HEK293 (cell line): Measurements from ENCODE around the gene DPM1.

ENCODE experiments used
- CTCF ChIA-PET: fragments of 350-600 bp; formaldehyde crosslinking; extraction: SDS; loops from one replicate; lab custom pipeline; 2021; ENCODE audit warnings: antibody characterized with exemption; lab: Yijun Ruan, JAX
- POLR2A ChIA-PET: fragments of 300-600 bp; formaldehyde crosslinking; extraction: SDS; loops from one replicate; lab custom pipeline; 2020; ENCODE audit warnings: antibody characterized with exemption, inconsistent platforms; lab: Yijun Ruan, JAX
- H3K27ac ChIP-seq: fragments of 200-500 bp; sonication (Bioruptor generic); 2 replicates; pipeline ENCODE4 v1.5.1; 2014; ENCODE audit warnings: low read depth, low read length, control low read depth, inconsistent platforms; ENCODE audit errors: extremely low read depth
- H3K36me3 ChIP-seq, 2 experiments: fragments of 200-500 bp in 1 of 2; sonication (Bioruptor generic) in 1 of 2; 1 replicate in 1 of 2; 2 replicates in 1 of 2; pipeline ENCODE4 v1.5.1; 2014 to 2017; ENCODE audit warnings: inconsistent platforms in 2 of 2, low read length in 2 of 2; ENCODE audit not compliant: control insufficient read depth in 2 of 2, insufficient read depth in 1 of 2
- H3K4me1 ChIP-seq: fragments of 200-500 bp; sonication (Bioruptor generic); 2 replicates; pipeline ENCODE4 v1.5.1; 2014; ENCODE audit warnings: mild to moderate bottlenecking, low read length, inconsistent platforms; ENCODE audit not compliant: control insufficient read depth, insufficient read depth
- H3K4me3 ChIP-seq: 2 replicates; pipeline ENCODE4 v1.5.1; 2011; ENCODE audit warnings: low read depth, mild to moderate bottlenecking, control low read depth, low read length, moderate library complexity
- H3K9me3 ChIP-seq: fragments of 200-500 bp; sonication (Bioruptor generic); 2 replicates; pipeline ENCODE4 v1.5.1; 2014; ENCODE audit warnings: low read depth, low read length, inconsistent platforms; ENCODE audit not compliant: control insufficient read depth, insufficient read depth
- CTCF ChIP-seq: fragments of 450-650 bp; formaldehyde crosslinking; IDR thresholded peaks from 2 replicates; pipeline ENCODE4 v1.5.1; 2016; ENCODE audit warnings: missing biosample characterization, missing genetic modification characterization
- HOXC10 ChIP-seq: sonication (generic); formaldehyde crosslinking; IDR thresholded peaks from 2 replicates; pipeline ENCODE4 v1.8.1; 2023; ENCODE audit warnings: mild to moderate bottlenecking, missing genetic modification reagents
- KLF16 ChIP-seq: fragments of 450-650 bp; formaldehyde crosslinking; IDR thresholded peaks from 2 replicates; pipeline ENCODE4 v1.5.1; 2017; ENCODE audit warnings: missing biosample characterization, missing genetic modification characterization
- KLF17 ChIP-seq: fragments of 450-650 bp; formaldehyde crosslinking; IDR thresholded peaks from 2 replicates; pipeline ENCODE4 v1.5.1; 2016; ENCODE audit warnings: missing biosample characterization, missing genetic modification characterization
- KLF9 ChIP-seq: fragments of 450-650 bp; formaldehyde crosslinking; IDR thresholded peaks from 2 replicates; pipeline ENCODE4 v1.5.1; 2016; ENCODE audit warnings: missing biosample characterization, missing genetic modification characterization, low read depth
- OSR2 ChIP-seq: fragments of 450-650 bp; formaldehyde crosslinking; IDR thresholded peaks from 2 replicates; pipeline ENCODE4 v1.5.1; 2016; ENCODE audit warnings: missing biosample characterization, missing genetic modification characterization
- SCRT1 ChIP-seq: fragments of 450-650 bp; formaldehyde crosslinking; IDR thresholded peaks from 2 replicates; pipeline ENCODE4 v1.5.1; 2016; ENCODE audit warnings: missing biosample characterization, missing genetic modification characterization, borderline replicate concordance
- SCRT2 ChIP-seq: fragments of 450-650 bp; formaldehyde crosslinking; IDR thresholded peaks from 2 replicates; pipeline ENCODE4 v1.5.1; 2016; ENCODE audit warnings: missing biosample characterization, missing genetic modification characterization
- SP3 ChIP-seq: fragments of 450-650 bp; formaldehyde crosslinking; IDR thresholded peaks from 2 replicates; pipeline ENCODE4 v1.5.1; 2016; ENCODE audit warnings: missing biosample characterization, missing genetic modification characterization
- YY2 ChIP-seq: fragments of 450-650 bp; formaldehyde crosslinking; IDR thresholded peaks from 2 replicates; pipeline ENCODE4 v1.5.1; 2016; ENCODE audit warnings: missing biosample characterization, missing genetic modification characterization
- ZBTB1 ChIP-seq: fragments of 450-650 bp; formaldehyde crosslinking; IDR thresholded peaks from 2 replicates; pipeline ENCODE4 v1.5.1; 2016; ENCODE audit warnings: missing biosample characterization, missing genetic modification characterization
- ZBTB44 ChIP-seq: fragments of 450-650 bp; IDR thresholded peaks from 2 replicates; pipeline ENCODE4 v1.5.1; 2018; ENCODE audit warnings: missing biosample characterization, mild to moderate bottlenecking, missing genetic modification characterization
- ZBTB6 ChIP-seq: fragments of 450-650 bp; formaldehyde crosslinking; IDR thresholded peaks from 2 replicates; pipeline ENCODE4 v1.5.1; 2017; ENCODE audit warnings: missing biosample characterization, missing genetic modification characterization
- ZNF398 ChIP-seq: fragments of 450-650 bp; formaldehyde crosslinking; IDR thresholded peaks from 2 replicates; pipeline ENCODE4 v1.5.1; 2017; ENCODE audit warnings: missing biosample characterization, missing genetic modification characterization
- ZNF561 ChIP-seq: fragments of 450-650 bp; IDR thresholded peaks from 2 replicates; pipeline ENCODE4 v1.5.1; 2018; ENCODE audit warnings: missing biosample characterization, missing genetic modification characterization, borderline replicate concordance
- ZNF692 ChIP-seq: fragments of 450-650 bp; formaldehyde crosslinking; IDR thresholded peaks from 2 replicates; pipeline ENCODE4 v1.5.1; 2016; ENCODE audit warnings: missing biosample characterization, missing genetic modification characterization
- ZNF837 ChIP-seq: fragments of 450-650 bp; formaldehyde crosslinking; IDR thresholded peaks from 2 replicates; pipeline ENCODE4 v1.5.1; 2016; ENCODE audit warnings: missing biosample characterization, missing genetic modification characterization
- ZSCAN5A ChIP-seq: fragments of 450-650 bp; formaldehyde crosslinking; IDR thresholded peaks from 2 replicates; pipeline ENCODE4 v1.5.1; 2016; ENCODE audit warnings: missing biosample characterization, missing genetic modification characterization
- ZXDB ChIP-seq: fragments of 450-650 bp; formaldehyde crosslinking; IDR thresholded peaks from 2 replicates; pipeline ENCODE4 v1.5.1; 2016; ENCODE audit warnings: missing biosample characterization, missing genetic modification characterization

DPM1 gene

GRCh38 chr20:50959543-50960126 is 1.3 kb upstream of the DPM1 start:
- peak overlapping the region; percentile 100 for H3K4me3 ChIP-seq
- CTCF ChIA-PET: no interaction called here
- TF ChIP-seq ZSCAN5A (no peak), SCRT1 (peak; percentile 74; the same call in 1 of the 2 replicates), SCRT2 (tag by site-specific recombination) (peak; percentile 97), HOXC10 (no peak)
- H3K27ac ChIP-seq: no peak overlapping the region
- POLR2A ChIA-PET: no interaction called here
- no peaks in the 10 kb centered on the region for H3K9me3 ChIP-seq
- peaks cover 4 to 26% of the 10 kb centered on the region in 2 experiments; a peak in 2 of 3 replicates for H3K36me3 ChIP-seq
- H3K4me1 ChIP-seq: peaks cover 2% of the 10 kb centered on the region; the same call in 1 of the 2 replicates

- peaks cover 10 to 33% of the 10 kb centered on the region in 2 experiments for H3K36me3 ChIP-seq
- ChIA-PET POLR2A (interaction anchor here (0.9 to 2.6 kb wide), 6 partner anchors 11 to 168 kb away, joined by 3 to 35 read pairs (median 6); partner anchors contain the start of genes ADNP and BCAS4), CTCF (interaction anchor here (0.8 to 2.2 kb wide), 4 partner anchors 23 to 168 kb away, joined by 4 to 8 read pairs (median 6); partner anchors contain the start of gene ADNP)
- H3K9me3 ChIP-seq: no peaks in the 10 kb centered on the region
- H3K4me1 ChIP-seq: peaks cover 2% of the 10 kb centered on the region; the same call in 1 of the 2 replicates
- H3K27ac ChIP-seq: peak within 1 kb of the TSS; percentile 87
- H3K4me3 ChIP-seq: peak within 1 kb of the TSS; percentile 100
- TF ChIP-seq ZBTB6 (tag by site-specific recombination): no peak
- peak; percentile 38; the same call in 1 of the 2 replicates for TF ChIP-seq KLF16 (tag by site-specific recombination)
- TF ChIP-seq CTCF (tag by site-specific recombination): no peak
- peak; percentile 47 for TF ChIP-seq KLF9
- TF ChIP-seq ZNF837 (tag by site-specific recombination): no peak
- TF ChIP-seq ZBTB44 (tag by site-specific recombination): no peak
- no peak for TF ChIP-seq OSR2 (tag by site-specific recombination)
- TF ChIP-seq KLF17: 0 out of 2 replicates have a peak, but pooled peaks have one; percentile 2
- no peak for TF ChIP-seq ZNF398 (tag by site-specific recombination)
- TF ChIP-seq ZXDB (tag by site-specific recombination): peak; percentile 43; the same call in 1 of the 2 replicates
- TF ChIP-seq ZBTB1 (tag by site-specific recombination): no peak
- no peak for TF ChIP-seq ZNF561 (tag by site-specific recombination)
- peak; percentile 44 for TF ChIP-seq SP3 (tag by site-specific recombination)
- TF ChIP-seq YY2: peak; percentile 15
- 0 out of 2 replicates have a peak, but pooled peaks have one; percentile 27 for TF ChIP-seq ZNF692 (tag by site-specific recombination)
- 0 out of 2 replicates have a peak, but pooled peaks have one; percentile 24 for TF ChIP-seq ZSCAN5A
Measured at GRCh38 chr20:50958615-50959542, 547 bp upstream of the DPM1 start, which contains the start of gene MOCS3. Gene MOCS3, plus strand, starts transcription at chr20:50958818. Its CDS starts 25 bp downstream, at chr20:50958843.
